ENCODE measurements around the gene PMEL. TPM values are rescaled to one million over a fixed set of nuclear protein-coding genes. Genes with fewer than 3 reads are reported as not detected.
"Not testable (repeated sequence)": the region's sequence is repeated elsewhere in the genome, so short reads cannot be mapped to it uniquely, and the experiment has no call there.

PMEL gene
- total RNA-seq, 1 donor from 2014 or later = 1.5 TPM

DNA sequence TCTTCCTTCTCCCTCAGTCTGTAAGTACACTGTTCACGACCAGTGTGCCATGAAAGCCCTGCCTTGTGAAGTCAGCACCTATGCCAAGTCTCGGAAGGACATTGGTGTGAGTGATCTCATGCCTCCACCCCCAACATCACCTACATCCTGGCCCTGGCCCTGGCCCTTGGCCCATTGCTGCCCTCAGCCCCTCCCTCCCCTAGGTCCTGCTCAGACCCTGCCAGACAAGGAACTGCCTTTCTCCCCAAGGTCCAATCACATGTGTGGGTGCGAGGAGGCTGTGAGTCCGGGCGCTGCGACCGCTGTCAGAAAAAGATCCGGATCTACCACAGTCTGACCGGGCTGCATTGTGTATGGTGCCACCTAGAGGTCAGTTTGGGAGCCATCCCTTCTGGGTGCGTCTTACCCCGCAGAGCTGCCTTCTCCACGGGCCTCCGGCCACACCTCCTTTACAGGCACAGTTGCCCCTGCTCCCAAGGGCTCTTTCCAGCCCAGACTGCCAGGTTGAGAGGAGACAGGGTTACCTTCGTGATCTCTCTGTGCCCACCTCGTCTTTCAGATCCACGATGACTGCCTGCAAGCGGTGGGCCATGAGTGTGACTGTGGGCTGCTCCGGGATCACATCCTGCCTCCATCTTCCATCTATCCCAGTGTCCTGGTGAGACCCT is 25.6 kb downstream of the PMEL start:
- peak; percentile 94 for DNase-seq

DNA sequence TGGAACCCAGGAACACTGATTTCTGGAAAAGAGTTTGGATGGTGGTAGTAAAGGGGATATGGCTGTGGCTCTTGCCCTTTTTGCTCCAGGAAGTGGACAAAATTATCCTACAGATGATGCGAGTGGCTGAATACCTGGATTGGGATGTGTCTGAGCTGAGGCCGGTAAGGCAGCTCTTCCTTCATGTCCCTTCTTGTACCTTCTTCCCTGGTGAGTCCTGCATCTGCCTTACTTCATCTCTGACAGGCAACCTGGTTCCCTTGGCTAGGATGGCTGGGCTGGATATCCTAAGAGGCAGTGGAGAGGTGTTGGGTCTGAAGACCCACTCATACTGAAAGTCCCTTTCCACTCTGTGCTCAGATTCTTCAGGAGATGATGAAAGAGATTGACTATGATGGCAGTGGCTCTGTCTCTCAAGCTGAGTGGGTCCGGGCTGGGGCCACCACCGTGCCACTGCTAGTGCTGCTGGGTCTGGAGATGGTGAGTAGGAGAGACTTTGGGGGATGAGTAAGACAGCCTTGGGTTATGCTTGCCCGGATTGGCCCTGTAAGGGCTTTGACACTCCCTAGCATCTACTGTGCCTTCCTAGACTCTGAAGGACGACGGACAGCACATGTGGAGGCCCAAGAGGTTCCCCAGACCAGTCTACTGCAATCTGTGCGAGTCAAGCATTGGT is 26.9 kb downstream of the PMEL start:
- DNase-seq = no peak

DNA sequence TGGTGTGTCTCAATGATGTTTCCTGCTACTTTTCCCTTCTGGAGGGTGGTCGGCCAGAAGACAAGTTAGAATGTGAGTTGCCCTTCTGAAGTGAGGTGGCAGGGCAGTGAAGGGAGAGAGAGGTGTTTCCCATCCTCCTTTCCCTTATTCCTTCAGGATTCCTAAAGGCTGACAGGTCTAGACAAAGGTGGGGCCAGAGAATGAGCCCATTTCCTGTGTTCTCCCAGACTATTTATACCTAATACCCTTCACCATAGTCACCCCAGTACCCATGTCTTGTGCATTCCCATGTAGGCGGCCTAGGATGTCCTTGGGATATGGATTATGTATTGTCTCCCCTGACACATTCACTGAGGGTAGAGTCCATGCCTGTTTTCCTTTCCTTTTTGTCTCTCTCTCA is 27.9 kb downstream of the PMEL start:
- DNase-seq = no peak

DNA sequence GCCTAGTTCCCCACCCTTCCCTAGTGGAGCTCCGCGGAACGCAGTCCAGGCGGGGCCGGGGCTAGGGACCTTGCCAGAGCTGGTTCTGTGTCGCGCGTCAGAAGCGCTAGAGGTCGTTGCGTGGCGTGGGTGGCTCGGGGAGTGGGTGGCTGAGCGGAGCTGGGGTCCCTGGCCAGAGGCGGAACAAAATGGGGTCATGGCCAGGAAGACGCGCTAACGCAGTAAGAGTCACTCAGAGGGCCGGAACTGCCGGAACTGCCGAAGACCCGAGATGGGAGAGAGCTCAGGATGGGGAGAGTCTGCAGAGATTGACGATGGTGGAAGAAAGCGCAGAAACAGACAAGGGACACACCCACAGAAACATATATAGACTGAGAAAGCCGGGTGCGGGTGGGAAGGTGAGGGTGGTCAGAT is 30.1 kb downstream of the PMEL start:
- DNase-seq = no peak

DNA sequence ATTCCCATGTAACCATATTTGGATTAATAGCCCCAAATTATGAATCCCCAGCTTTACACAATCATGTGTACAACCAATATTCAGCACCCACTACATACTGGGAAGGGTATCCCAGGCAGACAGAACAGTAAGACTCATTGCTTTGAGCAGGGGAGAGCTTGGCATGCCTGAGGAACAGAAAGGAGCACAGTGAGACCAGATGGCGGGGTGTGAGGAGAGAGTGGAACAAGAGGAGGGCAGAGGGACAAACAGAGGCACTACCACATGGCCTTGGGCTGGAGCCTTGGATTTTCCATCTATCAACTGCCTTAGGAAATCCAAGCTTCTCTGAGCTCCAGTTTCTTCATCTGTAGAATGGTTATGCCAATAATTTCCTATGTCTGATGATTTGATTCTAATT is 31.1 kb downstream of the PMEL start:
- DNase-seq = no peak

DNA sequence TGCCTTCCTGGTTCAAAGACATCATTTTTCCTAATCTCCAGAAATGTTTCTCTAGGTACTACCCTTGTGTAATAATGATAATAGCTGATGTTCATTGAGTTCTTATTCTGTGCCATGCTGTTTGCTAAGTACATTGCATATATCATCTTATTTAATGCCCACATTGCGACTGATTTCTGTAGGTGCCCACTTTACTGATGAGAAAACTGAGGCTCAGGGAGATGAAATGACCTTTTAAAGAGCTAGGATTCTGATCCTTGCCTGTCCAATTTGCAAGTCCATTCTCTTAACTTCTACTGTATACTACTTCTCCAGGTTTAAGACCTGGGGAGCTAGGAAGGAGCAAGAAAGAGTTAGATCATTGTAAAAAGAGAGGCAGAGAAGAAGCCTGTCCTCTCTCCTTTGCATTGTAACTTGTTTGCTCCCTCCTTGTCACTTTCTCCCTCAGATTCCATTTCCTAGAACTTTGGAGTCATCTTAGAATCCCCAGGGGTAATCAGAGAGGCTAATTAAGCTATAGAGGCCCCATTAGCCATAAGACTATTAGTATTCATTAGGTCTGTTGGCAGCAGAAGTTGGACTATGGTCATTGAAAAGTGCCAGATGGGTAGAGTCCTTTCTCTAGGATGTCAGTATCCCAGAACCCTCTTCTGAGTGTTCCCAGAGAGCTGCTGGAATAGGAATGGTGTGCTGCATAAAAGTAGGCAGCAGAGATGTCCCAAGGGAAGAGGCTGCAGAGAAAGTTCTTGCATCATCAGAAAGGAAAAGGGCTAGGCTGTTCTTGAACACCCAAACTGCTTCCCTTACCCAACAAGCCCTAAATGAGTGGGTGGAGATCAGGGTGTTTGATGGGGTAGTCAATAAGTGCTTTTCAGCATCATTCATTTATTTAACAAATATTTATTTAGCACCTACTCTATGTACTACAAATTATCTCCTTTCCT is 31.8 kb downstream of the PMEL start:
- DNase-seq = no peak

DNA sequence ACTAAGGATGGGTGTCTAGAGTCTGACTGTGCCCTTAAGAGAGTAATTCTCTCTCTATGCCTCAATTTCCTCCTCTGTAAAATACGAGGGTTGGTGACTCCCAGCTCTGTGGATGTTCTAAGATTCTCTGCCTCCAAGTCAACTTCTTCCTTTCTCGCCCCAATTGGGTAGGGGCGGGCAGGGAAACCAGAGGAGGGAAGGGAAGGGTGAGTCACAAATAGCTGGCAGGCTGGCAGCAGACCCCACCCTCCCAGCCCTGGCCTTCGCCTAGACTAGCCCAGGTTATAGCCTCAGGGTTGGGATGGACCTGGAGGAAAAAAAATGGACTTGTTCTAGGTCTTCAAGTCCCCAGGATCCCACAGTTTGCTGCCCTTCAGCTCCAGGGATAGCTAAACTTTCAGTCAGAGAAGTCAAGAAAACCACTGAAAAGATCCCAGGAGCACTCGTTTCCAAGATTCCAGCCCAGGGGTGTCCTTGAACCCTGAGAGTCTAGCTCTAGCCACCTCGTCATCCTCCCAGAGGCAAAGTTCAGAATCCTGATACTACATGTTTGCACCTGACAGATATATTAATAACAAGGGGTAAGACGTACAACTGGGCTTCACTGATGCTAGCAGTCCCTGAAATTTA is 32.6 kb downstream of the PMEL start:
- peak; percentile 60 for DNase-seq

DNA sequence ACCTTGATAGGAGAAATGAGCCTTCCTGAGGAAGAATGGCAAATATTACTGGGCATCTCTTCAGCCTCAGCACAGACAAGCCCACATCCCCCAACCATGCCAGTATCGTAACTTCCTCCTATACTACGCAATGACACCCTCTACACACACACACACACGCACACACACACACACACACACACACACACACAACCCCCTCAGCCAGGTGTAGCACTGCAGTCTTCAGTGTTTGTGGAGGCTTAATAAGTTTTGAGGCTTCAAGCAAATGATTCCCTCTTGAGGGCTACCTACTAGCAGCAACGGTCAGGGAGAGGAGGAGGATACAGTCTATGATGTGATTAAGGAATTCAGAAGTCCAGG is 33.3 kb downstream of the PMEL start:
- peak; percentile 57 for DNase-seq

DNA sequence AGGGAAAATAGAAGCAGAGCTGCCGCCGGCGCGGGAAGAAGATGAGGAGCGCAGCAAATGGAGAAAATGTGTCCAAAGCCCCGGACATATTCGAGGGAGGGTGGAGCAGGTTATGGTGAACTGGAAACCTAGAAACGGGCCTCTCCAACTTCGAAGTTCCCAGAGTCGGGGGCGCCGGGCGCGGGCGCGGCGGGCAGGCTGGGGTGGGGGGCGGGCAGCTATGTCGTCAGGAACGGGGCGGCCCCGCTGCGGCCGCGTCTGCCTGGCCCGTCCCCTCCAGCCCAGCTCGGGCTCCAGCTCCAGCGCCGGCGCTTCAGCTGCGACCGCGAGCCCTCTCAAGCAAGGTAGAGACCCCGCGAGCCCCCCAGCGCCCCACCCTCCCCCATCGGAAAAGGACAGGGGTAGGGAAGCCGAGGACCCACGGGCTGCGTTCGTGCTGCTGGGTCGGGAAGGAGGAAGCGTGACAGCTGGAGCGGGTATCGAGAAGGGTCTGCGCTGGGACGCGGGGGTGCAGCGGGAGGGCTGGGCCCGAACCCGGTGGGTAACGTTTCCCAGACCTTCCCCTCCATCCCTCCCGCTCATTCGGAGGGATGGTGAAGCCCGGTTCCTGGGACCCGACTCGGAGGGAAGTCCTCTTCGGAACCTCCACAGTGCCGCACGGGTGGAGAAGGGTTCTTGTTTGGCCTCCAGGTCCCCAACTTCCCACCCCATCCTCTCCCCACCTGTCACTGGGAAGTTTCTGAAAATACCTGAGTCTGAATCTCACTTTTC is 33.9 kb downstream of the PMEL start:
- peak; percentile 70 for DNase-seq

DNA sequence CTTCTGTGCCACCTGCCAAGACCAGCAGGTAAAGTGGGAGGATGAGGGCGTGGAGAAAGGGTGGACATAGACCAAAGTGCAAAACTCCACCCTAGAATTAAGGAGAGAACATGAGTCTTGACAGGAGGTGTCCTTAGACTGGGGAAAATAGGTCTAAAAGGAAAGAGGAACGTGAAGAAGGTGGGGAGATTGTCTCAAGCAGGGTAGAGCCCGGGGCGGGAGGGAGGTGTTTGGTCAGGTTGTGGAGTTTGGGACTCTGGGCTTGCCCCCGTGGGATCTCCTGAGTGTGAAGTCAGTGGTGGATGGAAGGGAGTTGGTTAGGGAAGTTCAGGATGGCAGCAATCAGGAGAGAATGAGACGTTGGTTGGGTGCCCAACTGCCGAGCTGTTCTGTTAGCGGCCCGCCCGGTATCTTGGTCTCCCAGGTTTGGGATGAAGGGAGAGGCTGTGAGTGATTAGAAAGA is 34.5 kb downstream of the PMEL start:
- peak; percentile 20 for DNase-seq

DNA sequence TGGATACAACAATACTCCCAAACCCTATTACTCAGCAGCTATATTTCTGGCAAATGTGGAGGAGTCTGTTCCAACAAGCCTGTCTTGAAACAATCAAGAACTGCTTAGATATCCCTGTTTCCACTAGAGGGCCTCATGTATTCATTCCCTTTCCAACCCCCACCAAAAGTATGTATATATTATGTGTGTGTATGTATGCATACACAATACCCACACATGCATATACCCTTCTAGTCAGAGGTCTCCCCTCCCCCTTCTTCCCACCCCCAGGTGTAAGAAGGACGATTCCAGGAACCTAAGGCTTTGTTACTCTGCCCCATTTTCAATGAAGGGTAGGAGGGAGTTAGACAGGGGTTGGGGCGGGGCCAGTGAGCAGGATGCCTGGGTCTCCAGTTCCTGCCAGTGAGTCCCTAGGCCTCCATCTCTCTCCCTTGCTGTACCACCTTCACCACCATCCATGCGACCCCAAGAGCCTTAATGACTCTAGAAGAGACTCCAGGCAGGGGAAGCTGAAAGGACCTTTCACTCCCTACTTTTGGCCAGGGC is 35.0 kb downstream of the PMEL start, which contains the start of gene DGKA:
Gene DGKA, plus strand, starts transcription at position 392 of the 546 bp plus-strand sequence. CDS start 5,342 bp downstream, outside the sequence.
- DNase-seq = peak; percentile 80

DNA sequence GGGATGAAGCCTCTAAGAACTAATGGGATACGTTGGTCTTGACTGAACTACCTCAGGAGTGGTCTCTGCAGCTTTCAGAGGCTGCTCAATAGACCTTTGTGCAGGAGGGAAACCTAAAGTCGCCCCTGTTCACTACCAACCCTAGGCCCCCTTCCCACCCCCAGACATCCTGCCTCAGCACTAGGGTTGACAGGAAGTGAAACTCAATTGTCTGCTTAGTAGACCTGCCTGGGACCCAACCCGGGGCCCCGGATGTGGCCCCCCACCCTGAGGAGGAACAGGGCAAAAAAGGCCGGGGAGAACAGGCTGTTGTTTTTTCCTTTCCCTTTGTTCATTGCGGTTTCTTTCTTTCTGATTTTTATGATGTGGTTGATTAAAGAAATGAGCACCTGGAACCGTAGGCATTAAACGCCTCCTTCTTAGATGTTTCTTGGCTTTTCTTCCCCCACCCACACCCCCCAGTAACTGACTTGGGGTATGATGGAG is 36.5 kb downstream of the PMEL start:
- no peak for DNase-seq

DNA sequence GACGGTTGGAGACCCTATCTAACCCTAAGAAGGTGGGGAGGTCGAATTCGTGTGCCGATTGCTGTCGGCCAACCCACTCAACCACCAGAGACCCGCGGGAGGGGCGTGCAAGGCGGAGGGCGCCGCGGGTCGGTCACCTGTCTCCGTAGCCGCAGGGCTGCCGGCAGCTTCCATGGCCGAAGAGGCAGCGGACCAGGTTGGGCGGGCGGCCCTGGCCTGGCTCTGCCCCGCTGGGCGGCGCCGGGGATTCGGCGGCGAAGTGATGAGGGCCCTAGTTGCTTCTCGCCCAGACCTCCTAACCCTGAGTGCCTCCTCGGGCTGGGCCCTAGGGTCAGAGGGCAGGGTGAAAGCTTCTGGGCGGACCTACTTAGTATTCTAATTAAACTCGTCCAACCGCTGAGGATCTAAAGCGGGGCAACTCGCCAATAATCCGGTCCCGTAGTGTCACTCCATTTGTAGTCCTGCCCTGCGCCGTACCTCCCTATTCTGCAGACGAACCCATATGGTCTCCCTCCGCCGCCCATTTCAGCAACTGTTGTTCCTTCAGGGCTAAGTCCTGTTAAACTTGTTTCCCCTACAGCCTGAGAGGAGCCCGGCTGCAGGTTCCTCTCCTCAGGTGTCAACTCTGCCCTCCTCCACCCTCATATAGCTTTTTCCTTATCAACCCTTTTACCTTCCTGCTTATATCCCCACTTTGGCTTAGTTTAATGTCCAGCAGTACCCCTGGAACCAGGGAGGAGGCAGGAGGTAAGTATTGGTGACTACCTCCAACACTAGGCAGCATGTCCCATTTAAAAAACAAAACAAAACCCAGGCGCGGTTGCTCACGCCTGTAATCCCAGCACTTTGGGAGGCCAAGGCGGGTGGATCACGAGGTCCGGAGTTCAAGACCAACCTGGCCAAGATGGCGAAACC is 38.0 kb downstream of the PMEL start, which contains the start of gene PYM1:
Gene PYM1, minus strand, starts transcription at position 307 of the 915 bp plus-strand sequence. Its CDS starts 133 bp downstream, at position 174.
- DNase-seq = peak; percentile 72

DNA sequence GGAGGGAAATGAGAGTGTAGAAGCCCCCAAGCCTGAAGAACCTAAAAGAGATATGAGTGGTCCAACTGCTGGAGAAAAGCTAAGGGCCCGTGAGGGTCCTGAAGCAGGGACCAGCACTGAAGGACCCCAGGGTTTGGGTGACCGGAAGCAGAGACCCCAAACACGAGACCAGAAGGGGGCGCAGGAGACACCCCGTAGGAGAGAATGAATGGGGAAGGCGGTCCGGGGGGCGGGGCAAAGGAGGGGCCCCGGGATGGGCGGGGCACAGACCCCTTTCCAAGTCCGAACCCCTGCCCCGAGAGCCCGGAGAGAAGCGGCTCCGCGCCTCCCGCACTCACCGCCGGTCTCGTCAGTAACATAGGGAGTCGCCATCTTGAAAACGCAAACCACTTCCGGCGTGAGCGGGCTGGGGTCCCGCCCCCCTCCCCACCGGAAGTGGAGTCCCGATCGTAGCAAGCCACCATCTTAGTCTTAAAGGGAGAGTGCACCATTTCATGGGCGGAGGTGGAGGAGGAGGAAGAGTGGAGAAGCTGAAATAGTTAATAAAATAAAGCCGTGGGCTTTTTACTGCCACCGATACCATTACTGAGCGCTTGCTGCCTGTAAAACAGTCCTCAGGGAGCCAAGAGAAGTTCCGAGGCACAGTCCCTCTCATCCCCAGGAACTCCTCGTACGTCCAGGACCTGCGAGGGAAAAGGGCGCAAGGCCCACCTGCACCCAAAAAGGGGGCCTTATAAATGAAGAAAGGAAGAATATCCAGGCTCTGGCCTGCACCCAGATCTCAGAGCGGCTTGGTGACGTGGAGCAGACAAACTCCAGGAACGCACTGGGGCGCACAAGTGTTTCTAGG is 38.9 kb downstream of the PMEL start:
- DNase-seq = peak; percentile 92

DNA sequence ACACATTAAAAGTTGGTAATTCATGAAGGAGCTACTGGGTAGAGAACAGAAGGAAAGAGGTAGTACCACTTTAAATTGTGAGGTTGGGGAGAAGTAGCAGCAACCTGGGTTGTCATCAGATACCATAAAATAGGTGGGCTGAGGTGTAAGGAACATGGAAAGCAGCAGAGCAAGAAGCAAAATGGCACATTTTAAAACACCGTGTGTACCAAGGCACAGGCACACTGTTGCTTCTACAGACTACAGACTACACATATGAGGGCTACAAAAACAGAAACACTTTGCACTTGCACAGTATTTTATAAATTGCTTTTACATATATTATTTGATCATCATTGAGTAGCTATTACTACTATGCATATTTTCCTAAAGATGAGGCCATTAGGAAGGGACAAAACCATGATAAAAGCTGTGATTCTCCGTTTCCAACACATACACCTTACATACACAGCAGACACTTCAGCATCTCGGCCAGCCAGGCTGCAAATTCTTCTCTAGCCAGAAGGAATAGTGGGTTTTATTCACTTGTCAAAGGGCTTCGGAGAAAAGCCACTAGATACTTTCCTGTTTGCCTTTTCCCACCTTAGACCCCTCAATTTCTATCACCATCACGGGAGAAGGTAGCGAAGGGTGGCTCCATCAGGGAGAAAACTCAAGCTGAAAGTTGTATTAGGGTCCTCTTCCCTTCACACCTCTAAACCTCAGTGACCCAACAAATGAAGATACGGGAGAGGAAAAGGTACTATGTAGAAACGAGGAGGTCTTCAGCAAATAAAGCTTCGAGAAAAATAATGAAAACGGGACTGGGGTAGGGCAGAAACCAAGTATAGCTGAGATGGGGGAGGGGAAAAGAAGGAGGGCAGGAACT is 39.7 kb downstream of the PMEL start:
- DNase-seq = peak; percentile 15

DNA sequence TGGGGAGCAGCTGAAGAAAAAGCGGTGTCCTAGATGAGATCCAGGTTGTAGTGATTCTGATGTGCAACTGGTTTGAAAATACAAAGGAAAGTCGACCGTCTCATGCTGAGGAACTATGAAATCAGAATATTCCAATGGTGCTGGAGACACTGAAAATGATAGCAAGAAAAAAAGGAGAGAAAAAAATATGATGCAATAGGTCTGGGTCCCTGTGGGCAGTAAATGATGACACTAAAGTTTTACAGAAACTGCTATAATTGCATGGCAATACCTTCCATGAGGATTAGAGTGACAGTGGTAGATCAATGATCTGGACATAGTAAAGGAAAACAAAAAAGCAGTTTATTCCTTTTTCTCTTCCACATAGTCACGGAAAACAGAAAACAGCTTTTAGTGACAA is 40.5 kb downstream of the PMEL start:
- DNase-seq = no peak

DNA sequence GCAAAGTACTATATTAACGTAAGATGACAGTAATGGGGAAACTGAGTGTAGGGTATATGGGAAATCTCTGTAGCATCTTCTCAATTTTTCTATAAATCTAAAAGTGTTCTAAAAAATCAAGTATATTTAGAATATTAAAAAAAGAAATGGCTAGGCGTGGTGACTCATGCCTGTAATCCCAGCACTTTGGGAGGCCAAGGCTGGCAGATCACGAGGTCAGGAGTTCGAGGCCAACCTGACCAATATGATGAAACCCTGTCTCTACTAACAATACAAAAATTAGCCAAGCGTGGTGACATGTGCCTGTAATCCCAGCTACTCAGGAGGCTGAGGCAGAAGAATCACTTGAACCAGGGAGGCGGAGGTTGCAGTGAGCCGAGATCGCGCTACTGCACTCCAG is 42.2 kb downstream of the PMEL start:
- not testable (repeated sequence) for DNase-seq

DNA sequence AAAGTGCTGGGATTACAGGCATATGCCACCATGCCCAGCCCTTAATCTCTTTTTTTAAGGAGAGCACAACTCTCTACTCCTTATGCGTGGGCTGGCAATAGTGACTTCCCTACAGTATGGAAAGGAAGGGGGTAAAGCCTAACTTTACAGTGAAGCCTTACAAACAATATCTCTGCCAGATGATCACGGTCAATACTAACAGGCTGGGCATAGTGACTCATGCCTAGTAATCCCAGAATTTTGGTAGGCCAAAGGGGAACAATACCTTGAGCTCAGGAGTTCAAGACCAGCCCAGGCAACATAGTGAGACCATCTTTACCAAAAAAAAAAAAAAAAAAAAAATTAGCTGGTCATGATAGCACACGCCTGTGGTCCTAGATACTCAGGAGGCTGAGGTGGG is 43.7 kb downstream of the PMEL start:
- DNase-seq = no peak
